IPS-18a (cell line): Measurements from ENCODE around the gene LYVE1.

Source experiments
- H3K27ac ChIP-seq: one replicate; pipeline ENCODE4 v1.5.1; 2013; ENCODE audit warnings: low read length
- H3K27me3 ChIP-seq: one replicate; pipeline ENCODE4 v1.6.1; 2013; ENCODE audit warnings: mild to moderate bottlenecking, low read length; ENCODE audit not compliant: control insufficient read depth, insufficient read depth
- H3K36me3 ChIP-seq: one replicate; pipeline ENCODE4 v1.6.1; 2013; ENCODE audit warnings: low read depth, low read length; ENCODE audit not compliant: control insufficient read depth
- H3K4me1 ChIP-seq: one replicate; pipeline ENCODE4 v1.6.1; 2013; ENCODE audit warnings: low read depth, low read length; ENCODE audit not compliant: control insufficient read depth
- H3K4me3 ChIP-seq: one replicate; pipeline ENCODE4 v1.5.1; 2013; ENCODE audit warnings: low read length
- H3K9ac ChIP-seq: one replicate; pipeline ENCODE4 v1.6.1; 2013; ENCODE audit warnings: mild to moderate bottlenecking, low read length, moderate library complexity
- H3K9me3 ChIP-seq: one replicate; pipeline ENCODE4 v1.6.1; 2013; ENCODE audit warnings: low read depth, low read length; ENCODE audit not compliant: control insufficient read depth

The LYVE1 gene

GRCh38 chr11:10518123-10518522 lies 50.3 kb downstream of the LYVE1 start:
- Histone ChIP-seq H3K9ac (no peak overlapping the region), H3K27me3 (no peaks in the 10 kb centered on the region), H3K4me3 (no peak overlapping the region), H3K36me3 (peaks cover 22% of the 10 kb centered on the region), H3K9me3 (no peaks in the 10 kb centered on the region), H3K4me1 (no peaks in the 10 kb centered on the region), H3K27ac (no peak overlapping the region)

- Histone ChIP-seq H3K4me3 (no peak overlapping the region), H3K9me3 (no peaks in the 10 kb centered on the region), H3K36me3 (peaks cover 6% of the 10 kb centered on the region), H3K27me3 (no peaks in the 10 kb centered on the region), H3K9ac (no peak overlapping the region), H3K4me1 (peaks cover 5% of the 10 kb centered on the region), H3K27ac (no peak overlapping the region)
Observed at GRCh38 chr11:10515418-10515817, 53.0 kb downstream of the LYVE1 start.

GRCh38 chr11:10514709-10515108 lies 53.8 kb downstream of the LYVE1 start:
- Histone ChIP-seq H3K9ac (no peak overlapping the region), H3K36me3 (peaks cover 5% of the 10 kb centered on the region), H3K4me3 (no peak overlapping the region)

GRCh38 chr11:10514202-10514601 lies 54.3 kb downstream of the LYVE1 start:
- H3K4me1 ChIP-seq, result peaks cover 5% of the 10 kb centered on the region
- H3K36me3 ChIP-seq, result peaks cover under 1% of the 10 kb centered on the region
- H3K27me3 ChIP-seq, result no peaks in the 10 kb centered on the region
- no peak overlapping the region for H3K27ac ChIP-seq
- H3K9ac ChIP-seq, result no peak overlapping the region
- no peak overlapping the region for H3K4me3 ChIP-seq
- no peaks in the 10 kb centered on the region for H3K9me3 ChIP-seq

More at GRCh38 chr11:10514709-10515108, 53.8 kb downstream of the LYVE1 start:
- Histone ChIP-seq H3K27ac (no peak overlapping the region), H3K4me1 (peaks cover 5% of the 10 kb centered on the region), H3K27me3 (no peaks in the 10 kb centered on the region), H3K9me3 (no peaks in the 10 kb centered on the region)

- Histone ChIP-seq H3K9ac (no peak overlapping the region), H3K9me3 (no peaks in the 10 kb centered on the region), H3K27me3 (no peaks in the 10 kb centered on the region), H3K4me3 (peak overlapping the region; percentile 41), H3K36me3 (no peaks in the 10 kb centered on the region), H3K27ac (no peak overlapping the region), H3K4me1 (peaks cover 5% of the 10 kb centered on the region)
Observed at GRCh38 chr11:10511181-10511621, 57.3 kb downstream of the LYVE1 start.
